ENCODE results near the gene RUFY1.

DNA sequence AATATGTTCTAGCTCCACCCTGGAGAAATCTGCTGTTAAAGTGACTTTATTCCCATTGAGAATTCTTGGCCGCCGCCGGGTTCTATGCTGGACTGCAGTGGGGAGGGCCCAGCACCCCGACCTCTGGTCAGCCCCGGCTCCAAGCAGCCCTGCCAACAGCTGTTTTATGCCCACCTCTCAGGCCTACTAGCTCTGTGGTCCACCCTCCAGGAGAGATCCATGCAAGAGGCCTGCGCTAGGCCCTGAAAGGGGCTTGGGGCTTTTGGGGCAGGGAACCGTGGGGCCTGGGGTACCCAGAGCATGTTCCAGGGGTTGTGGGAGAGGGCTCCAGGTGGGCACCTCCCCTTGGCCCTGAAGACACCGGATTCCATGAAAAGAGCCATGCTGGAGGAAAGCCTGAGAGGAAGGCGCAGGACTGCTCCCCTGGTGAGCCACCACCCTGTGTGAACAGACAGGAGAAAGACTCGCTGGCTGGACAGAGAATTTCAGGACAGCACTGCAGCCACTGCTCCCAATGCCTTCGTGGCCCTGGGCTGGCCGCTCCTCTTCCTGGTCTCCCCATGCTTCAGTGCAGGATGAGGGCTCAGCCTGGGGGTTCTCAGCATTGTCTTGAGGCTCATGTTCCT lies 44.6 kb upstream of the RUFY1 start:
- TF ChIP-seq, protein P1, sequence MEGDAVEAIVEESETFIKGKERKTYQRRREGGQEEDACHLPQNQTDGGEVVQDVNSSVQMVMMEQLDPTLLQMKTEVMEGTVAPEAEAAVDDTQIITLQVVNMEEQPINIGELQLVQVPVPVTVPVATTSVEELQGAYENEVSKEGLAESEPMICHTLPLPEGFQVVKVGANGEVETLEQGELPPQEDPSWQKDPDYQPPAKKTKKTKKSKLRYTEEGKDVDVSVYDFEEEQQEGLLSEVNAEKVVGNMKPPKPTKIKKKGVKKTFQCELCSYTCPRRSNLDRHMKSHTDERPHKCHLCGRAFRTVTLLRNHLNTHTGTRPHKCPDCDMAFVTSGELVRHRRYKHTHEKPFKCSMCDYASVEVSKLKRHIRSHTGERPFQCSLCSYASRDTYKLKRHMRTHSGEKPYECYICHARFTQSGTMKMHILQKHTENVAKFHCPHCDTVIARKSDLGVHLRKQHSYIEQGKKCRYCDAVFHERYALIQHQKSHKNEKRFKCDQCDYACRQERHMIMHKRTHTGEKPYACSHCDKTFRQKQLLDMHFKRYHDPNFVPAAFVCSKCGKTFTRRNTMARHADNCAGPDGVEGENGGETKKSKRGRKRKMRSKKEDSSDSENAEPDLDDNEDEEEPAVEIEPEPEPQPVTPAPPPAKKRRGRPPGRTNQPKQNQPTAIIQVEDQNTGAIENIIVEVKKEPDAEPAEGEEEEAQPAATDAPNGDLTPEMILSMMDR (IDR thresholded peaks at IDR 0.05) = no peak
- no peak for TF ChIP-seq ZFX (IDR thresholded peaks at IDR 0.05; ENCODE audit: borderline replicate concordance)
